Ovary (tissue), 3 donors: ENCODE measurements around the gene AFAP1L2.

ENCODE experiments used
- CTCF ChIP-seq, 3 donors: fragments of 450-650 bp in 2 of 3; fragments of 200-600 bp in 1 of 3; IDR thresholded peaks; one replicate each; pipeline versions ENCODE4 v1.5.1 to v1.8.0; 2016 to 2022; ENCODE audit warnings: antibody characterized with exemption in 3 of 3, mild to moderate bottlenecking in 1 of 3
- EP300 ChIP-seq: sonication (generic); formaldehyde crosslinking; IDR thresholded peaks from one replicate; pipeline ENCODE4 v1.6.1; 2017; ENCODE audit warnings: antibody characterized with exemption
- POLR2A ChIP-seq: fragments of 450-650 bp; IDR thresholded peaks from one replicate; pipeline ENCODE4 v1.6.1; 2017; ENCODE audit warnings: antibody characterized with exemption, mild to moderate bottlenecking, moderate library complexity
- donor health status: DM: no; HTN: no; CAD: no.

- TF ChIP-seq POLR2A (no peak), EP300 (no peak), CTCF (IDR thresholded peaks at IDR 0.05) (no peak)
Measured at GRCh38 chr10:114313866-114314265, 90.4 kb downstream of the AFAP1L2 start.
